HG03066 (cell line): ENCODE data around the gene COL4A1.

Source experiments
- ATAC-seq: cut with Tn5 transposase; IDR thresholded peaks from one replicate; pipeline ENCODE4 v1.9.1; 2021; ENCODE audit warnings: low read depth; ENCODE audit not compliant: unreplicated experiment

The COL4A1 gene

GRCh38 chr13:110297766-110298504 is 9.0 kb downstream of the COL4A1 start:
- no peak for ATAC-seq

- no peak for ATAC-seq
Observed at GRCh38 chr13:110297011-110297410, 9.9 kb downstream of the COL4A1 start.

DNA sequence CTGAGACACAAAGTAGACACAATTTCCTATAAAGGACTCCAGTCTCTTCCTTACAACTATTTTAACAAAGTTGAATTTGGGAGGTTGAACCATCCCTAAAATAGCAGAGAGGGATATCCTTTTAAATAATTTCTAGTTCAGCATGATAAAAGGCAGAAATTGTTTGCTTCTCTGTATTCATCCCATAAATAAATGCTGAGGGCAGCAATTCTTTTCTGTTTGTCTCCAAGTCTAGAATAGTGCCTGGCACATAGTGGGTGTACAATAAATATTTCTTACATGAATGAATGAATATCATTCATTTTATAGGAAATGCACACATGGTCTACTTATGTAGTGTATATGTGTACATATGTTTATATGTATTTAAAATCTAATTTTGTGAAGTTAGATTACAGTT is 12.3 kb downstream of the COL4A1 start:
- ATAC-seq: no peak

GRCh38 chr13:110294146-110294545 is 12.8 kb downstream of the COL4A1 start:
- no peak for ATAC-seq

DNA sequence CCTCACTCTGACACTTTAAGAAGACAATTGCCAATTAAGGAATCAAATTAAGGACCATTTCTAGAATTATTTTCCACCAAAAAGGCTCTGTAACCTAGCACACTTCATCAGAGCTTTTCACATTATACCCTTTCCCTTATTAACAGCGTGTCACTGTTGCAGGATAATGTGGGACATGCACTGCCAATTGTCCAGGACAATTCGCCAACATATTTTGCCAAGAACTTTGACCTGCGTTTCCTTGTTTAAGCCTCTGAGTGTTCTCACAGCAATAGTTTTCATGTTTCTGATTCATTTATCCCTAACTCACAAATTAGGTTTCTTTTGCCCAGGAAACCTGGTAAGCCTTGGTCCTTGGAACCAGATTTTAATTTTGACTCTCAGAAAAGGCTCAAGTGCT is 13.3 kb downstream of the COL4A1 start:
- no peak for ATAC-seq

- ATAC-seq: no peak
Observed at GRCh38 chr13:110293037-110293436, 13.9 kb downstream of the COL4A1 start.

- no peak for ATAC-seq
Observed at GRCh38 chr13:110291286-110291685, 15.7 kb downstream of the COL4A1 start.

GRCh38 chr13:110290826-110291225 is 16.1 kb downstream of the COL4A1 start:
- no peak for ATAC-seq

DNA sequence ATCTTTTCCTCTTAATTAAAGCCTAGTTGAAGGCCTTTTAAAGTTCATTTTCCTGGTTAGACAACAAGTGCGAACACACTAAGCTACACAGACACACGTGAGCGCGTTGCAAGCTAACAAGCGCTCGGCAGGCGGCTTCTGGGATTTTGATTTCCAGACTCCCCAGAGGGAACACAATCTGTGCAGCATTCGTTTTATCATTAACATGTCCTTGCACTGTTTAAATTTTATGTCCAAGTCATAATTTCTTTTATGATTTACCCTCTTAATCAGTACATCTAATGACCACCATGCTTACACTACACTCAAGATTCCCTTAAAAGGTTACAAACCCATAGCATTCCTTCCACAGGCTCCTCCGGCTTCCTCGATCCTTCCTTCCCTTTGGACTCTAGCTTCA is 16.8 kb downstream of the COL4A1 start:
- no peak for ATAC-seq

GRCh38 chr13:110289661-110290060 is 17.3 kb downstream of the COL4A1 start:
- no peak for ATAC-seq

- ATAC-seq: no peak
Observed at GRCh38 chr13:110289174-110289573, 17.8 kb downstream of the COL4A1 start.

DNA sequence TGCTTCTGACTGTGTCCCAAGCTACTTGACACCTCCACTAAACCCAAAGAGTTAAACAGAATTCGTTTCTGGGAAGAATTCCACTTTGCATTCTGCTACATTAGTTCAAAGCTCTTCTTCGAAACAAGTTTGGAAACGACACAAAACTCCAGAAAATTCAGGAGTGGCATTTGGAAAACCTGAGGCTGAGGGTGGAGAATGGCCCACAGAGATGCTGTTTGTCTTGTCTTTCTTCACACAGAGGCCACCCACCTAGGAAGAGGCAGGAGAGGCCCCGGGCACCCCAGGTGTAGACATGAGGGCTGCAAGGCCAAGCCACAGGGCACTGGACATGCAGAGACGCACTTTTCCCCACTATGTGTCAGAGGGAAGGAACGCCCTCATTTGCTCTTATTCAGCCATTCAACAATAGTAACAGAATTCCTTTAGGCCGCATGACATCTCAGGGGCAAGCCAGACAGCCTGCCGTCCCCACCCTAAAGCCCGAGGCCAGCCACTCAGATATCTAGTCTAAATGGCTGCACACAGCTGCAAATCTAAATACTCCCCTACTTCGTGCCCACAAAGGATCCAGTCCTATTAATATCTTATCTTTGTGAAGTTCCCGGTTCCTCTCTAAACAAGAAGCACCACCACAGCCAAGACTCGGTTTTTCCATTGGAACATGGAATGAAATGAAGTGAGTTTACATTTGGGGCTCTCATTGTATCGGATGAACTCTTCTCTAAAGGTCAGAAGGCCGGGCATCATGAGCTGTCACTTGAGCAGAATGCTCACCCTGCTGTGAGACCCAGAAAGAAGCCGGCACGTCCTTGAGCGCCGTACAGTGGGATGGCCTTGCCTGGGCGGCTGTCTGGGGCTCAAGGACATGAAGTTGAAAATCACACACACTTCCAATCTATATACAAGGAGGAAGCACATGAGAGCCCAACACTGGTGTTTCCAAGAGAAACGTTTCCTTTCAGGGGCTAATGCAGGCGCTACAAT is 19.8 kb downstream of the COL4A1 start:
- ATAC-seq: no peak

DNA sequence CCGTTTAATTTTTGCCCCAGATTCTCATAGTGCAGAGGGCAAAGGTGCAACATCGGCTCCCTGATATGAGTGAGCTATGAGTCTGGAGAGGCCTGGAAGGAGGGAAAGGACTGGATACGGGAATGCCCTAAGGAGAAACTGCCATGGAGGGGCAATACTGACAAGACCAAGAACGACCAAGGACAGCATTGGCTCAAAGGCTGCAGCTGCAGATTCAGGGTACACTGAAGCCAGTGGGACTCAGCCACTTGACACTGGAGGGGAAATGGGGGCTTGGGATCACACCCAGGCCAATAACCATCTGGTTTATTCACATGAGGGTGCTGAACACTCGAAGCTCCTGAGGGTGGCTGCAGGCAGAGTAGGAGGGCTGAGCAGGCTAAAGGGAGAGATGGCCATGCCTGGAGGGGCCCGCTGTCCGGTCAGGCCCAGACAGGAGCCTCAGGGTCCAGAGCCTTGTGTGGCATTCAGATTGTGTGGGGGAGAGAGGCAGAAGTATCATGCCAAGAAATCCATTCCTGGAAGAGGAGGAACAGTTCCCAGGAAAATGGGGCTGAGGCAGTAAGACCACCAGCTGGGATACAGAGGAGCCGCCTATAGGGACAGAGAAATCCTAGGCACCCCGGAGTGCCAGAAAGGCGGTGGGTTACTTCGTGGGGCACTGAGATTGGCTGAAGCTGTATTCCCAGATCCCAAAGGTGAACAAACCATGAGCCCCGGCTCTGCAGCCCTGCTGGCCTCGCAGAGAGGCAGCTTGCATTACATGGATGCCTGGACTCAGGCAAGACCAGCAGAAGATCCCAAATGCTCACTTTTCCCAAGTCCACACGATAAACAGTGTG is 20.7 kb downstream of the COL4A1 start:
- ATAC-seq: no peak

- no peak for ATAC-seq
Observed at GRCh38 chr13:110284779-110285484, 22.0 kb downstream of the COL4A1 start.

- no peak for ATAC-seq
Observed at GRCh38 chr13:110283736-110284517, 23.0 kb downstream of the COL4A1 start.

DNA sequence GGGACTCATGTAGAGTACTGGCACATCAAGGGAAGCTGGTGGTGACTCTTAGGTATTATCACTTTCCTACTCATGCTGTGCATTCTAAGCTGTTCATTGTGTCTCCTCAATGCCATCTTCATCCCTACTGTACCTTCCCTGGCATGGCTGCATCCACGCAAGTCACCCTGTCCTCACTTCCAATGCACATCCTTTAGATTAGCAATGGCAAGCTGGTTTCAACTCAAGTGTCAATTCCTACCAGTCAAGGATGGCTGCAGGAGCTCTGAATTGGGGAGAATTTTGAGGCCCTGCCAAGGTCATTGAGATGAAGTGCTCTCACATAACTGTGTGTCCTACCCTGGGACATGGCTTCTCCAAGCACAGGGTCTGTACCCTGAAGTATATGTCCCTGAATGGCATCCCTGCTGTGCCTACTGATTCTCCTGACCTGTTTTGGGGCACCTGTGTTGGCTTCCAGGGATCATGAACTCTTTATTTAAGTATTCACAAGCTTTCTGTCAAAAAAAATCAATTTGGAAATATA is 24.6 kb downstream of the COL4A1 start:
- ATAC-seq: no peak

DNA sequence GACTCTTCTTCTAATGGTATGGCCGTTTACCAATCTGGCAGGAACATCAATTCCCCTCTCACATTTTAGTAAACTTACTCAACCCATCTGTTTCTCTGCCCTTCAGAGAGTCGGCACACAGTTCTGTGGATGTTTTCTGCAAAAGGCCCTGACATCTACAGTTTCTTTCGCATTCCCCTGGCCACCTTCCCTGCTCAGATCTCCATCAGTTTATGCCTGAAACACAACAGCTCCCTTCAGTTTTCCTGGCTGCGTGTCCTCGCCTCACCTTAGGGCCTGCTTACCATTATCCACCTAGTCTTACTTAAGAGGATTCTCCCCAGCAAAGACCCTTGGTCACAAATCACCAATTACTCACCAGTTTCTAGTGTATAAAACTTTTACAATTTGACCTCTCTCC is 25.2 kb downstream of the COL4A1 start:
- no peak for ATAC-seq

GRCh38 chr13:110280985-110281688 is 25.8 kb downstream of the COL4A1 start:
- ATAC-seq: no peak
